SK-N-SH treated with all-trans-retinoic acid at 6 μM for 48 hours (cell line): ENCODE data around the gene ZNF813.
A peak's percentile ranks its signal among the peaks of the same experiment; 100 is the strongest.
"Not testable (repeated sequence)": the region's sequence is repeated elsewhere in the genome, so short reads cannot be mapped to it uniquely, and the experiment has no call there.

Experiments used
- ATAC-seq: fragments of 200-7000 bp; cut with Tn5 transposase; 3 replicates; pipeline ENCODE4 v1.9.1; 2020; ENCODE audit warnings: mild to moderate bottlenecking, moderate library complexity
- ARNTL ChIP-seq: fragments of 450-650 bp; formaldehyde crosslinking; IDR thresholded peaks from 2 replicates; pipeline ENCODE4 v1.5.0; 2020; ENCODE audit warnings: low read depth, mild to moderate bottlenecking, moderate library complexity, borderline replicate concordance
- CREB5 ChIP-seq: fragments of 250-450 bp; sonication (Bioruptor Pico); IDR thresholded peaks from 2 replicates; pipeline ENCODE4 v1.5.1; 2020; ENCODE audit warnings: low read depth, mild to moderate bottlenecking, moderate library complexity
- CSDC2 ChIP-seq: fragments of 250-450 bp; sonication (Bioruptor Pico); IDR thresholded peaks from 2 replicates; pipeline ENCODE4 v1.5.0; 2020; ENCODE audit warnings: mild to moderate bottlenecking, moderate library complexity
- ESRRG ChIP-seq: fragments of 250-450 bp; sonication (Bioruptor Pico); IDR thresholded peaks from 2 replicates; pipeline ENCODE4 v1.6.1; 2021; ENCODE audit warnings: mild to moderate bottlenecking
- ISL1 ChIP-seq: fragments of 250-450 bp; sonication (Bioruptor Pico); IDR thresholded peaks from 2 replicates; pipeline ENCODE4 v2.1.2; 2022; ENCODE audit warnings: mild to moderate bottlenecking, moderate library complexity
- OSR1 ChIP-seq: fragments of 250-450 bp; sonication (Bioruptor Pico); IDR thresholded peaks from 2 replicates; pipeline ENCODE4 v1.8.0; 2022; ENCODE audit warnings: moderate library complexity, mild to moderate bottlenecking, inconsistent platforms
- PATZ1 ChIP-seq: fragments of 250-450 bp; sonication (Bioruptor Pico); IDR thresholded peaks from 2 replicates; pipeline ENCODE4 v1.8.0; 2020; ENCODE audit warnings: mild to moderate bottlenecking, moderate library complexity, borderline replicate concordance
- PPARA ChIP-seq: fragments of 250-450 bp; sonication (Bioruptor Pico); IDR thresholded peaks from 2 replicates; pipeline ENCODE4 v1.5.0; 2020; ENCODE audit warnings: mild to moderate bottlenecking, borderline replicate concordance
- RARB ChIP-seq: fragments of 250-450 bp; sonication (Bioruptor Pico); IDR thresholded peaks from 2 replicates; pipeline ENCODE4 v1.8.0; 2021; ENCODE audit warnings: mild to moderate bottlenecking, moderate library complexity
- SNAI2 ChIP-seq: fragments of 250-450 bp; sonication (Bioruptor Pico); IDR thresholded peaks from 2 replicates; pipeline ENCODE4 v1.5.0; 2020; ENCODE audit warnings: mild to moderate bottlenecking, moderate library complexity
- TCF4 ChIP-seq: fragments of 250-450 bp; sonication (Bioruptor Pico); IDR thresholded peaks from 2 replicates; pipeline ENCODE4 v1.8.0; 2021; ENCODE audit warnings: mild to moderate bottlenecking, moderate library complexity, borderline replicate concordance
- TOX ChIP-seq: fragments of 250-450 bp; sonication (Bioruptor Pico); IDR thresholded peaks from 2 replicates; pipeline ENCODE4 v1.8.0; 2021; ENCODE audit warnings: mild to moderate bottlenecking, moderate library complexity, borderline replicate concordance
- TSHZ2 ChIP-seq: fragments of 250-450 bp; sonication (Bioruptor Pico); IDR thresholded peaks from 2 replicates; pipeline ENCODE4 v1.5.0; 2020; ENCODE audit warnings: mild to moderate bottlenecking, moderate library complexity
- ZC3H10 ChIP-seq: fragments of 250-450 bp; sonication (Bioruptor Pico); IDR thresholded peaks from 2 replicates; pipeline ENCODE4 v1.5.1; 2021; ENCODE audit warnings: mild to moderate bottlenecking, moderate library complexity
- ZFP3 ChIP-seq: fragments of 250-450 bp; sonication (Bioruptor Pico); IDR thresholded peaks from 2 replicates; pipeline ENCODE4 v1.5.0; 2020; ENCODE audit warnings: mild to moderate bottlenecking, moderate library complexity
- ZFP30 ChIP-seq: fragments of 450-650 bp; formaldehyde crosslinking; IDR thresholded peaks from 2 replicates; pipeline ENCODE4 v1.5.0; 2022; ENCODE audit warnings: mild to moderate bottlenecking, moderate library complexity
- ZNF565 ChIP-seq: fragments of 450-650 bp; formaldehyde crosslinking; conservative IDR thresholded peaks from 2 replicates; pipeline ENCODE4 v1.5.0; 2020; ENCODE audit warnings: low read depth, mild to moderate bottlenecking, moderate library complexity
- ZNF70 ChIP-seq: fragments of 450-650 bp; formaldehyde crosslinking; IDR thresholded peaks from 2 replicates; pipeline ENCODE4 v1.5.0; 2020; ENCODE audit warnings: mild to moderate bottlenecking, moderate library complexity
- ZNF8 ChIP-seq: fragments of 450-650 bp; formaldehyde crosslinking; IDR thresholded peaks from 2 replicates; pipeline ENCODE4 v1.5.0; 2020; ENCODE audit warnings: mild to moderate bottlenecking, moderate library complexity

ZNF813 gene

GRCh38 chr19:53467485-53468262, at the start of gene ZNF813:
Gene ZNF813 (plus strand): TSS chr19:53467733. CDS start chr19:53483823, 16,090 bp downstream.
- ATAC-seq, result peak; percentile 97
- TF ChIP-seq ZFP3 (no peak), ZFP30 (no peak), PATZ1 (no peak), SNAI2 (CRISPR knock-in tag) (no peak), OSR1 (no peak), CSDC2 (CRISPR knock-in tag) (no peak), PPARA (CRISPR knock-in tag) (no peak), TCF4 (CRISPR knock-in tag) (no peak), ZNF565 (no peak), CREB5 (CRISPR knock-in tag) (no peak), ISL1 (no peak), TOX (CRISPR knock-in tag) (no peak), ZNF70 (no peak), ZNF8 (CRISPR knock-in tag) (no peak), ARNTL (no peak)

- not testable (repeated sequence) for ATAC-seq
Measured at GRCh38 chr19:53420520-53421315, 46.8 kb upstream of the ZNF813 start.

- TF ChIP-seq RARB (CRISPR knock-in tag), result no peak
- TF ChIP-seq SNAI2 (CRISPR knock-in tag), result no peak
- TF ChIP-seq ZNF70, result no peak
- TF ChIP-seq PPARA (CRISPR knock-in tag), result no peak
- no peak for TF ChIP-seq ZC3H10 (CRISPR knock-in tag)
- no peak for TF ChIP-seq TCF4 (CRISPR knock-in tag)
- no peak for TF ChIP-seq TSHZ2 (CRISPR knock-in tag)
- no peak for TF ChIP-seq ESRRG (CRISPR knock-in tag)
- no peak for TF ChIP-seq PATZ1
- no peak for TF ChIP-seq ARNTL
- TF ChIP-seq ZNF8 (CRISPR knock-in tag), result no peak
- no peak for TF ChIP-seq OSR1
- no peak for TF ChIP-seq ZFP3
- TF ChIP-seq ISL1, result no peak
- no peak for ATAC-seq
Measured at GRCh38 chr19:53422551-53422950, 45.0 kb upstream of the ZNF813 start.

- peak; percentile 49; the same call in 2 of the 3 replicates for ATAC-seq
Measured at GRCh38 chr19:53423074-53423473, 44.5 kb upstream of the ZNF813 start.

- peak; percentile 88 for ATAC-seq
Measured at GRCh38 chr19:53423680-53424079, 43.9 kb upstream of the ZNF813 start.
